Endothelial cell of hepatic sinusoid (primary cell): ENCODE measurements around the gene R3HDM2.

Source experiments
- in situ Hi-C: cut with HindIII; loops from 2 replicates; pipeline ENCODE4 v1.10.0; 2017; ENCODE audit warnings: low sequenced_read_pairs

Gene R3HDM2

DNA sequence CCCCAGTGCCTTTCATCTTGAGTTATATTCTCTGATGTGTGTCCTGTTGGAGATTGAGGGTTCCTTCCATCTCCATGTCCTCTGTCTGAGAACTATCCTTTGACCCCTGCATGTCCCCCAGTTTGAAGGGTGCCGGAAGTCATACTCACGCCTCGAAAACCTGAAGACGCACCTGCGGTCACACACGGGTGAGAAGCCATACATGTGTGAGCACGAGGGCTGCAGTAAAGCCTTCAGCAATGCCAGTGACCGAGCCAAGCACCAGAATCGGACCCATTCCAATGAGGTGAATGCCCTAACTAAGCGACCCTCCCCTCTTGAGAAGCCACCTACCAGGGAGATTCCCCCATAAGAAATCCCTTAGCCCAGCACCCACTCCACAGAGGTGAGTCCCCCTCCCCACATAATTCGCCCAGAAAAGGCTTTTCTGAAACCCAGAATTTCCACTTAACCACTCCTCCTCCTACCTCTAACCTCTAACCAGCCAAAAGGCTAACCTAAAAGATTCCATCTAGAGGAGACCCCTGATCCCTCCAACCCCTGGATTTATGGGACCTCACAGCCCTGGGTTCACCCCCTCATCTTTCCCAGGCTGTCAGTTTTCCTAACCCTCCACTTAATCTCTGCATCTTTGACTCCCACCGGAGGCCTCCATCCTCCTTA is 36.5 kb upstream of the R3HDM2 start:
- in situ Hi-C loops: no loop called here

DNA sequence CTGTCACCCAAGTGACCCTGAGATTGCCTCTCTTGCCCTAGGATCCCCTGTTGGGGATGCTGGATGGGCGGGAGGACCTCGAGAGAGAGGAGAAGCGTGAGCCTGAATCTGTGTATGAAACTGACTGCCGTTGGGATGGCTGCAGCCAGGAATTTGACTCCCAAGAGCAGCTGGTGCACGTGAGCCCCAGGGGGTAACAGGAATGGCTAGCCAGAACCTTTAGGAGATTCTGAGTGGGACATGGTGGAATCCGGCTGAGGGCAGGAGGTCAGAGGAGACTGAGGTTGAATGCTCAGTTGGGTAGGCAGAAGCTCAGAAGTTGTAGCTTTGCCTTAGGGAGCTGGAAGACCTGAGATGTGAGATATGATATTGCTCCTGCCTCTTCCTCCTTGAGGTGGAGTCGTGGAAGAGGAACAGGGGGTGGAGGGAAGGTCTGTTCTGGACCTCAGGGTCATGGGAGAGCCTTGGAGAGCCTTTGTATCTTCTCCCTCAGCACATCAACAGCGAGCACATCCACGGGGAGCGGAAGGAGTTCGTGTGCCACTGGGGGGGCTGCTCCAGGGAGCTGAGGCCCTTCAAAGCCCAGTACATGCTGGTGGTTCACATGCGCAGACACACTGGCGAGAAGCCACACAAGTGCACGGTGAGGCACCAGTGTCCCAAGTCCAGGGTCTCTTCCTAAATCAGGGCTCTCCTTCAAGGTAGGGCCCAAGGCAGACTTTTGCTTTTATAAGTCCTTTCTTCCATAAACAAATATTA is 35.1 kb upstream of the R3HDM2 start:
- in situ Hi-C loops: no loop called here

DNA sequence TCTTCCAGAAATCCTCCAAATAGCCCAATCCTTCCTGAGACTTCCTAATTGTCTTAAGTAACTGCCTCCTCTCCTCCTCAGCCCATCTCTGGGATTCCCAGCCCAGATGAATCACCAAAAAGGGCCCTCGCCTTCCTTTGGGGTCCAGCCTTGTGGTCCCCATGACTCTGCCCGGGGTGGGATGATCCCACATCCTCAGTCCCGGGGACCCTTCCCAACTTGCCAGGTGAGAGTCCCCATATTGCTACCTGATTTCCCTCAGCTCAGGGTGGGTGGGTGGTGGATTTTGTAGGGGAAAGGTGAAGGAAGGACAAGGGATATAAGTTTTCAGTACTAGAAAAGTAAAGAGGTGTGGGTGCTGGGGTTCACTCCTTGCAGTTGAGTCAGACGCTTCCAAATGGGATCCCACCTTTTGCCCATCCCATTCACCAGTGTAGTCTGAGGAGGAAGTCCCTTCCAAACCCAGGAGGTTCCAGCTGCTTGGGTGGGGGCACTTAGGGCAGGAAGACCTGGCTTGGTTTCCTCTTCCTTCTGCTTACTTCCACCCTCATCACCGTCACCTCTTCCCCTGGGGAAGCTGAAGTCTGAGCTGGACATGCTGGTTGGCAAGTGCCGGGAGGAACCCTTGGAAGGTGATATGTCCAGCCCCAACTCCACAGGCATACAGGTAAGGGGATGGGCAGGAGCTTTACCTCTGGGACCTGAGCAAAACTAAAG is 34.3 kb upstream of the R3HDM2 start:
- in situ Hi-C loops: no loop called here

DNA sequence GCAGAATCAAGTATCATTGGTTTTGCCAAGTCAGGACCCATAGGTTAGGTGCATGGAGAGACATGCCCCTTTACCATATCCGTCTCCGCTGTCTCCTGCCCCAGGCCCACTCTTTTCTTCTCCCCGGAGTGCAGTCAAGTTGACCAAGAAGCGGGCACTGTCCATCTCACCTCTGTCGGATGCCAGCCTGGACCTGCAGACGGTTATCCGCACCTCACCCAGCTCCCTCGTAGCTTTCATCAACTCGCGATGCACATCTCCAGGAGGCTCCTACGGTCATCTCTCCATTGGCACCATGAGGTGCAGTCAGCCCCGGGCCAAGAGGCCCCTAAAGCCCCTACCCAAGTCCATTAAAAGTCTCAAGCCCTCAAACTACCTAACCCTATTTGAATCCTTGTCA is 33.7 kb upstream of the R3HDM2 start:
- in situ Hi-C loops: no loop called here

DNA sequence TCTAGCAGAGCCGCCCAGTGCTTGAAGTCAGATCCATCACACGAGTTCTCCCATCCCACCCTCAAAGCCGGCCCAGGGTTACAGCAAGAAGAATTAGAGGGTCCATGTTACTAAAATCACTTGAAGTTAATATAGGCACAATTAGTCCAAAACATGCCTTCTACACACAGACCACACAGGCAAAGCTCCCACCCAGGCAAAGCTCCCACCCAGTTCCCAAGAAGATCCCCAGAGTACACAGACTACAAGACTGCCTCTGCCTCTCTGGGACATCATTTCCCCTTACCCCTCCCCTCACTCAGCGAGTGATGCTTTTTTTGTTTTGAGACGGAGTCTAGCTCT is 32.0 kb upstream of the R3HDM2 start:
- in situ Hi-C loops: no loop called here

DNA sequence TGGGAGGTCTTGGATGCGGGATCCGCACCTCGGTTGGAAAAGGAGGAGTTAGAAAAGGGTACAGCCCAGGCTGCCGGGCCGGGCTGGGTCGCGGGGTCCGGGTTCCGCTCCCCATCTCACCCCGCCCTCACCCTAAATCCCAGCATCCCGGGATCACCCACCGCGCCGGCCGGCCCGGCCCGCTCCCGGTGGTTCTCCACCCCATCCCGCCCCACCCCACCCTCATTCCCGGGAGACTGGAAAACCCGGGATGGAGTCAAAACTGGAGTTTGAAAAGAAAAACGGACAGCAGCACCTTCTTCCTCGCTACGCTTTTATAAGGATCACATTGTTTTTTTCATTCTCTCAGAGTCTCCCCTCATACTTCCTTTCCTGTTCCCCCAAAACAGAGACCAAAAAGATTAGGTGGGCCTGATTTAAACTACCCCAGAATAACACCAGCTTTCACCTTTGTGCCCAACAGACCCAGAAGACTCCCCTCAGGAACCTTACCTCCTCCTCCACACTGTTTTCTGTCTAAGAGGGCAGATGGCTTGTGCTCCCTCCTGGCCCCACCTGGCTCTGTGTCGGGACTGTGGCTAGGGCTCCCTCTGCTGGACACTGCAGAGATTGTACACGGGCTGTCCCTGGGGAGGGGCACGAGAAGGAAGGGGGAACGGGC is 31.5 kb upstream of the R3HDM2 start:
- in situ Hi-C loops: no loop called here

DNA sequence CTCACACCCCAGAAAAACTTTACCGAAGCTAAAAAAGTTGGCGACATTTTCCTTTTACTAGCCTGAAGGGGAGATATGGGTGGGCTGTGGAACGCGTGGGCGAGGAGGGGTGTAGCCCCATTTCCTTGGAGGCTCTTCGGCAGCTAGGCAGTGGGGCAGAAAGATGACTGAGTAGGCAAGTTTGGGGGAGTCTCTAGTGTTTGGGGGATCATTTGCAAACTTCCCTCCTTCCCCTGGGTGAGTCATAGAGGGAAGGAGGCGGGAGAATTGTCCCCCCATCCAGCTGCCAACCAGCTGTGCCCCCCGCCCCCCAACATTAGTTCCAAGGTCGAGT is 31.0 kb upstream of the R3HDM2 start:
- in situ Hi-C loops: no loop called here

DNA sequence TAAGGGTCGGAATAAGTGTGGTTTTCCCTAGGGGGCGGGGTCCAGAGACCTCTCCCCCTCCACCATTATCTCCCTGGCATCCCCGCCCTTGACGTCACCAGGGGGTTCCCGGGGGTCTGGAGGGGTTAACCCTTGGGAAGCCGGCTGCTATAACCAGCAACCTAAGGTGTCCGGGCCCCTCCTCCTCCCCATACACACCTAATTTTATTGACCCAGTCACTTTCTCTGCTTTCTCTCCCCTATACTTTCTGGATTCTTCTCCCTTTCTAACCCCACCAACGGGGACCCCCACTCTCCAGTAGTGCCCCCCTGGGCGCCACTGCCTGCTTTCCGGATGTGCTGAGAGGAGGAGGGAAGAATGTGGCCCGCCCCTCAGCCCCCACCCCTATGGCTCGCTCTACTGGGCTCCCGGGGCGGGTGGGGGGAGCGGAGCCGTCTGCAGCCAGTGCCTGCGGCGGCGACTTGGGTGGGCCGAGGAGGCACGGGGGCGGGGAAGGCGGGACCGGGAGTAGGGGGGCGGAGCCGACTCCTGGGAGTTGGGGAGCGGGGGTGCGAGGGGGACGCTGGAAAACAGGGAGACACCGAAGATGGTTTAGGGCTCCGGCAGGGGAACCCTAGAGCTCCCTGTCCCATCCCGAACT is 30.6 kb upstream of the R3HDM2 start:
- in situ Hi-C loops: no loop called here

DNA sequence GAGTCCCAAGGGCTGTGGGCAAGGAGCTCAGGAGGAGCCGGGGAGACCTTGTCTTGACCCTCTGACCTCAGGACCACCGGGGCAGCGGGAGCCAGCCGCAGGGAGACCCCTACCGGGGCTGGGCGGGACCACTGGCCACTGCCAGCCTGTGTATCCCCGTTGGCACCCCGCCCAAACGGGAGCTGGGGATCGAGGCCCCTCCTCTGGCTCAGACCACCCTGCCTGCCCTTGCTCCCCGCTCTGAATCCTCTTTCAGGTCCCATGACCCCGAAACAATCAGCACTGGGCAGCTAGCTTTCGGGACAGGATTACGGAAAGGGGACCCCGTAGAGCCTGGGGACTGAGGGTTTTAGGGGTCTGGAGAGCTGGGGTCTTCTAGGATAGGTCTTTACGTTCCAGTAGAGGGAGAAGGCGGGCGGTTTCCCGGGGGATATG is 30.0 kb upstream of the R3HDM2 start:
- in situ Hi-C loops: no loop called here

DNA sequence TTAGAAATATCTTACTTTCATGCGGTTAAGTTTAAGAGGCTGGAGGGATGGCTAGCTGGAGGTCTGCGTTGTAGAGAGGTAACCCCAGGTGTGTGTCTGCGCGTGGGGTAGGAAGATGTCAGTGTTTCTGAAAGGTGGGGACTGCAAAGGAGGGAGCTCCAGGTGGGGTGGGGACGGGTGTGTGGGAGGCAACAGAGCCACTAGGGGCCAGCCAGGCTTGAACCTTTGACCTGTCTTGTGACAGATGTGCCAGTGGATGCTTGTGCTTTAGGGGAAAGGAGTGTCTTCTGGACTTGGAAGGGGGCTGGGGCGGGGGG is 29.6 kb upstream of the R3HDM2 start:
- in situ Hi-C loops: no loop called here

DNA sequence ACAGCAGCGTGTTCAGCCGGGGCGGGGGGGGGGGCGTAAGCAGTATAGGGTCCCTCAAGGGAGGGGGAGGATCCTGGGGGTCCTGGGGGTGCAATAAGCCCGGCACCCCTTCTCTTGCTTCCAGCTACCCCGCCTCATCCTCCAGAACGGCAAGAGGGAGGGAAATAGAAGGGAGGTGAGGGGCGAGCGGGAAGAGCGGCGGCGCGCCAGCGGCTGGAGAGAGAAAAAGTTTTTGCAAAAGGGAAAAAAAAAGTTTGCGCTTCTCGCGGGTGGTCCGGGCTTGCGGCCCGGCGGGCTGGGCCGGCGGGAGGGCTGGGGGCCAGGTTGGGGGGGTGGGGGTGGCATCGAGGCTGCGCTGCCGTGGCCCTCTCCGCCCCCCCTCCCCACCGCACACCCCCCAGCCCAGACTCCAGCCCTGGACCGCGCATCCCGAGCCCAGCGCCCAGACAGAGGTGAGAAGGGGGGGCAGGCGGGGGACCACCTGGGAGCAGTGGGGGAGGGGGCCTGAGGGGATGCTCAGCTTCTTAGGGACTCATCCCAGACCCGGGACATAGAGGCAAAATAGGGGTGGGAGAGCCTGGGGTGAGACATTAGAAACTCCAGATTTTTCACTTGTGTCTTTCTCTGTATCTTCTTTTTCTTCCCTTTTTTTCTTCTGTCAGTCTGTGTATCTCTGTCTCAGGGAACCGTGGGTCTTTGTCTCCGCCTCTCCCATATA is 29.1 kb upstream of the R3HDM2 start, which contains the start of gene GLI1:
GLI1 (plus strand) TSS at position 36 of the 718 bp plus-strand sequence. CDS start 3,907 bp downstream, outside the sequence.
- in situ Hi-C loops: no loop called here

DNA sequence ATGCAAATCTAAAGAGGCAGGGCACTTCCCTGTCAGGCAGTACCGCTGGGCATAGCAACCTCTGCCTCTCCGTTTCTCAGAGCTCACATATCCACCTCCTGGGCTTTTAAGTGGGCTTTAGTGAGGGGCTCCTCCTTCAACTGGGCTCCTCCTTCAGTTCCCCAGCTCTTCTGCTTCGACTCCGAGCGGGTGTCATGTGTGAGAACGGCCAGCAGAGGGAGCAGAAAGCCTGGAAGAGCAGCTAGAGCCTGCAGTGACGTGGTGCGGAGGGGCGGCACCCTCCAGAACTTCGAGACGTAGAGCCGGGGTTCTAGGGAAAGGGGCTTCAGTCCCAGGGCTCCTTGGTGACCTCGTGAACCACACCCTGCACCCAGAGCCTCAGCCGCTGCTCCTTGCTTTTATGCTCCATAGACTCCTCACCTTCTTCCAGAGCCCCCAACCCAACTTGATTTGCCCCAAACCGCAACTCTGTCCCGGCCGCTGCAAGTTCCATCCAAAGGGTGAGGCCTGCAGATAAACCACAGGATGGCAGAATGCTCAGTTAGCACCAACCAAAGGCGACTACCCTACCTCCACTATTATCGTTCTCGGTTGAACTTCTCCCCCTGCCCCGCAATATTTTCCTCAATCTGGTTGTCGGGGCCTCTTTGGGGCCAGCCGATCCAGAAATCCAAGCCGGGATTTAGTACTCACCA is 28.4 kb upstream of the R3HDM2 start:
- in situ Hi-C loops: no loop called here

DNA sequence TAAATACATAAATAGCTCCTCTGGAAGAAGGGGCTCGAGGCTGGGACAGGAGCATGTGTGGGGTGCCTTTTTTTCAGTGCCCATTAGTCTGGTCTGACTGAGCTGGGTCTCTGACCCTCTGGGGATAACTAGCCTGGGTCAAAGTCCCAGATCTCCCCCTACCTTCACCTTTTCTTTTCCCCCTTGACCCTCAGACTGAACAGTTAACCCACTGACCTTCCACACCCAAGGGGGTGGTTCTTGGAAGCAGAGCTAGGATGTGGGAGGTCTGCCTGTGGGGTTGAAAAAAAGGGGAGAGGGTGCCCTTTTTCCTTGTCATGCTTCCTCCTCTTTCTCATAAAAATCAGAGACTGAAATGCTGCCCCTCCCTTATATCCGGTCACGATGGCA is 27.8 kb upstream of the R3HDM2 start:
- in situ Hi-C loops: no loop called here

DNA sequence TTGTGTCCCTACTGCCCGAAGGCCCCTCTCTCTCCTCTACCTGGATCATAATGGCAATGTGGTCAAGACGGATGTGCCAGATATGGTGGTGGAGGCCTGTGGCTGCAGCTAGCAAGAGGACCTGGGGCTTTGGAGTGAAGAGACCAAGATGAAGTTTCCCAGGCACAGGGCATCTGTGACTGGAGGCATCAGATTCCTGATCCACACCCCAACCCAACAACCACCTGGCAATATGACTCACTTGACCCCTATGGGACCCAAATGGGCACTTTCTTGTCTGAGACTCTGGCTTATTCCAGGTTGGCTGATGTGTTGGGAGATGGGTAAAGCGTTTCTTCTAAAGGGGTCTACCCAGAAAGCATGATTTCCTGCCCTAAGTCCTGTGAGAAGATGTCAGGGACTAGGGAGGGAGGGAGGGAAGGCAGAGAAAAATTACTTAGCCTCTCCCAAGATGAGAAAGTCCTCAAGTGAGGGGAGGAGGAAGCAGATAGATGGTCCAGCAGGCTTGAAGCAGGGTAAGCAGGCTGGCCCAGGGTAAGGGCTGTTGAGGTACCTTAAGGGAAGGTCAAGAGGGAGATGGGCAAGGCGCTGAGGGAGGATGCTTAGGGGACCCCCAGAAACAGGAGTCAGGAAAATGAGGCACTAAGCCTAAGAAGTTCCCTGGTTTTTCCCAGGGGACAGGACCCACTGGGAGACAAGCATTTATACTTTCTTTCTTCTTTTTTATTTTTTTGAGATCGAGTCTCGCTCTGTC is 26.1 kb upstream of the R3HDM2 start:
- in situ Hi-C loops: no loop called here

DNA sequence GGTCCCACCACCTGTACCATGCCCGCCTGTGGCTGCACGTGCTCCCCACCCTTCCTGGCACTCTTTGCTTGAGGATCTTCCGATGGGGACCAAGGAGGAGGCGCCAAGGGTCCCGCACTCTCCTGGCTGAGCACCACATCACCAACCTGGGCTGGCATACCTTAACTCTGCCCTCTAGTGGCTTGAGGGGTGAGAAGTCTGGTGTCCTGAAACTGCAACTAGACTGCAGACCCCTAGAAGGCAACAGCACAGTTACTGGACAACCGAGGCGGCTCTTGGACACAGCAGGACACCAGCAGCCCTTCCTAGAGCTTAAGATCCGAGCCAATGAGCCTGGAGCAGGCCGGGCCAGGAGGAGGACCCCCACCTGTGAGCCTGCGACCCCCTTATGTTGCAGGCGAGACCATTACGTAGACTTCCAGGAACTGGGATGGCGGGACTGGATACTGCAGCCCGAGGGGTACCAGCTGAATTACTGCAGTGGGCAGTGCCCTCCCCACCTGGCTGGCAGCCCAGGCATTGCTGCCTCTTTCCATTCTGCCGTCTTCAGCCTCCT is 25.4 kb upstream of the R3HDM2 start:
- in situ Hi-C loops: no loop called here

DNA sequence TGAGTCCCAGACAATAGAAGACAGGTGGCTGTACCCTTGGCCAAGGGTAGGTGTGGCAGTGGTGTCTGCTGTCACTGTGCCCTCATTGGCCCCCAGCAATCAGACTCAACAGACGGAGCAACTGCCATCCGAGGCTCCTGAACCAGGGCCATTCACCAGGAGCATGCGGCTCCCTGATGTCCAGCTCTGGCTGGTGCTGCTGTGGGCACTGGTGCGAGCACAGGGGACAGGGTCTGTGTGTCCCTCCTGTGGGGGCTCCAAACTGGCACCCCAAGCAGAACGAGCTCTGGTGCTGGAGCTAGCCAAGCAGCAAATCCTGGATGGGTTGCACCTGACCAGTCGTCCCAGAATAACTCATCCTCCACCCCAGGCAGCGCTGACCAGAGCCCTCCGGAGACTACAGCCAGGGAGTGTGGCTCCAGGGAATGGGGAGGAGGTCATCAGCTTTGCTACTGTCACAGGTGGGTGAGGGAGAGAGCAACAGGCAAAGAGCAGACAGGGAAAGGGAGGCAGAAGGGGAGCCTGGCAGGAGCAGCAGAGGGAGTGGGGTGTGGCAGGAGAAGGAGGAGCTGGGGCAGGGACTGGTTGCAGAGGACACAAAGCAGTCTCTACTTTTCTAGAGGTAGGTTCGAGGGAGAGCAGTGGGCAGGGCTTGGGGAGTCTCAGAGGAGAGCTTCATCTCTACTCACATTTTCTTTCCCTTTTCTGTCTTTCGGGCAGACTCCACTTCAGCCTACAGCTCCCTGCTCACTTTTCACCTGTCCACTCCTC is 24.7 kb upstream of the R3HDM2 start:
- in situ Hi-C loops: no loop called here

DNA sequence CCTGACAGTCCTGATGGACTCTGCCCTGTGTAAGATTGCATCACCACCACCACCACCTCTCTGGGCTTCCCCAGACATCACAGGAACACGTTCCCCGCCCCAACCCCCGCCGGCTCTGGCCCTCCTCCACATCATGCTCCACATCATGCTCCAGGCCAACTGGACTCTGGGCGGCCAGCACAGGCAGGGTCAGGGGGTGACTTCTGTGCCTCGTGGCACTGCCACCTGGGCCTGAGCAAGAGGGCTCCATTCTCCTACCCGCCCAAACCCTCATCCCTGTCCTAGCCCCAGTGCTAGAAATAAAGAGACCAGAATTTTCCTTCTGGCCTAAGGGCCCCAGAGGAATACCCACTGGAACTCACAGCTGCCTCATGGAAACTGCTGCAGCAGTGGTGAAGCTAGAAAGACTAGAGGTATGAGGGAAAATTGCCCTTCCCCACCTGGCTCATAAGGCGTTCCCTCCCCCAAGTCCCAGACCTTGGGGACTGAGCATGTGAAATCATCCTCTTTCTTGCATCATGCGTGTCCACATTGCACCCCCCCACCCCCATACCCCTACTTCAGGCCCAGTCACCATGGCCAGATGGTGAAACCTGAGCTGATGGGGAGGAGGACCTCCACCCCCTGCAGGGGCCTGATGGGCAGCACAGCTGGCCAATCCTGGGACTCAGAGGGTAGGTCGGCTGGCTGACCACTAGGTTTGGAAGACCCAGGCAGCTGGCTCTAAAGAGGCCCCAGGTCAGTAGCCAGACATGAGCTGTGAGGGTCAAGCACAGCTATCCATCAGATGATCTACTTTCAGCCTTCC is 23.9 kb upstream of the R3HDM2 start, which contains the start of gene INHBE:
INHBE (plus strand) TSS at position 742 of the 808 bp plus-strand sequence. CDS start 230 bp downstream, outside the sequence.
- in situ Hi-C loops: no loop called here
